IMR-90 (cell line): ENCODE data around the gene PID1. TPM values are rescaled to one million over a fixed set of nuclear protein-coding genes. Genes with fewer than 3 reads are reported as not detected.

ENCODE experiments used
- ATAC-seq: fragments of 200-7000 bp; cut with Tn5 transposase; 2 replicates; pipeline ENCODE4 v1.9.1; 2020; ENCODE audit warnings: low read depth, mild to moderate bottlenecking, moderate library complexity
- BruUV-seq: library from RNA; stranded (reverse); fragments of 400-500 nt; replicated peaks from 2 replicates; lab custom pipeline; 2021; lab: Mats Ljungman, UMichigan
- CTCF ChIA-PET: fragments of 300-600 bp; formaldehyde crosslinking; extraction: SDS; loops from one replicate; lab custom pipeline; 2021; ENCODE audit warnings: antibody characterized with exemption; lab: Yijun Ruan, JAX
- POLR2A ChIA-PET: fragments of 300-600 bp; sonication (Branson Sonifier 250); formaldehyde crosslinking; loops from one replicate; lab custom pipeline; 2022; ENCODE audit warnings: antibody characterized with exemption; ENCODE audit not compliant: unreplicated experiment; lab: Charles Lee
- DNase-seq: peaks from one replicate; pipeline ENCODE4 v3.0.0; 2013
- H2AFZ ChIP-seq: replicated peaks from 2 replicates; pipeline ENCODE3; 2013; ENCODE audit warnings: low read length, mild to moderate bottlenecking; ENCODE audit not compliant: poor library complexity
- H2AK5ac ChIP-seq: 2 replicates; pipeline ENCODE4 v1.6.1; 2013; ENCODE audit warnings: low read depth, low read length, inconsistent platforms
- H2AK9ac ChIP-seq: replicated peaks from 2 replicates; pipeline ENCODE3; 2013; ENCODE audit warnings: mild to moderate bottlenecking, low read depth, low read length, moderate library complexity; ENCODE audit not compliant: poor library complexity
- H2BK120ac ChIP-seq: 2 replicates; pipeline ENCODE4 v1.6.1; 2013; ENCODE audit warnings: low read depth, low read length, inconsistent platforms
- H2BK15ac ChIP-seq: 3 replicates; pipeline ENCODE4 v1.6.1; 2013; ENCODE audit warnings: low read depth, low read length, inconsistent platforms
- H2BK20ac ChIP-seq: 2 replicates; pipeline ENCODE4 v1.6.1; 2013; ENCODE audit warnings: low read depth, mild to moderate bottlenecking, inconsistent platforms, low read length, moderate library complexity
- H2BK5ac ChIP-seq: 2 replicates; pipeline ENCODE4 v1.6.1; 2013; ENCODE audit warnings: mild to moderate bottlenecking, low read depth, low read length, inconsistent platforms; ENCODE audit not compliant: poor library complexity, severe bottlenecking
- H3K14ac ChIP-seq: replicated peaks from 2 replicates; pipeline ENCODE4 v1.6.1; 2013; ENCODE audit warnings: low read depth, low read length, inconsistent platforms
- H3K18ac ChIP-seq: 2 replicates; pipeline ENCODE4 v1.6.1; 2013; ENCODE audit warnings: low read depth, low read length, control low read depth
- H3K23ac ChIP-seq: 2 replicates; pipeline ENCODE4 v1.6.1; 2013; ENCODE audit warnings: low read depth, low read length, inconsistent platforms
- H3K27ac ChIP-seq: 2 replicates; pipeline ENCODE4 v1.5.1; 2013; ENCODE audit warnings: mild to moderate bottlenecking, control low read depth, low read length; ENCODE audit not compliant: insufficient read depth
- H3K27me3 ChIP-seq: 2 replicates; pipeline ENCODE4 v1.6.1; 2013; ENCODE audit warnings: low read length; ENCODE audit not compliant: control insufficient read depth, insufficient read depth
- H3K36me3 ChIP-seq: 2 replicates; pipeline ENCODE4 v1.6.1; 2013; ENCODE audit warnings: low read length, mixed read lengths; ENCODE audit not compliant: control insufficient read depth, insufficient read depth
- H3K4ac ChIP-seq: 2 replicates; pipeline ENCODE4 v1.6.1; 2013; ENCODE audit warnings: low read depth, low read length, inconsistent platforms
- H3K4me1 ChIP-seq: 2 replicates; pipeline ENCODE4 v1.6.1; 2013; ENCODE audit warnings: low read length, mixed read lengths; ENCODE audit not compliant: control insufficient read depth, insufficient read depth
- H3K4me2 ChIP-seq: 2 replicates; pipeline ENCODE4 v1.6.1; 2013; ENCODE audit warnings: low read depth, mild to moderate bottlenecking, control low read depth, low read length, moderate library complexity
- H3K4me3 ChIP-seq: 2 replicates; pipeline ENCODE4 v1.5.1; 2013; ENCODE audit warnings: low read depth, mild to moderate bottlenecking, control low read depth, low read length, moderate library complexity; ENCODE audit not compliant: insufficient read depth
- H3K56ac ChIP-seq: 2 replicates; pipeline ENCODE4 v1.6.1; 2013; ENCODE audit warnings: low read length, inconsistent platforms; ENCODE audit not compliant: insufficient read depth; ENCODE audit errors: extremely low read depth
- H3K79me1 ChIP-seq, 2 experiments: 2 replicates each; pipeline ENCODE4 v1.6.1; 2013; ENCODE audit warnings: low read length in 2 of 2, inconsistent platforms in 1 of 2, low read depth in 1 of 2
- H3K9ac ChIP-seq: 2 replicates; pipeline ENCODE4 v1.6.1; 2013; ENCODE audit warnings: low read depth, low read length, control low read depth
- H3K9me1 ChIP-seq: 2 replicates; pipeline ENCODE4 v1.6.1; 2013; ENCODE audit warnings: low read length, inconsistent platforms; ENCODE audit not compliant: insufficient read depth
- H3K9me3 ChIP-seq: 2 replicates; pipeline ENCODE4 v1.6.1; 2013; ENCODE audit warnings: low read length; ENCODE audit not compliant: control insufficient read depth, insufficient read depth
- H4K20me1 ChIP-seq: 2 replicates; pipeline ENCODE4 v1.6.1; 2013; ENCODE audit warnings: low read length, inconsistent platforms; ENCODE audit not compliant: insufficient read depth
- H4K5ac ChIP-seq: 2 replicates; pipeline ENCODE4 v1.6.1; 2013; ENCODE audit warnings: mild to moderate bottlenecking, low read depth, low read length, control low read depth
- H4K8ac ChIP-seq, 2 experiments: 2 replicates each; pipeline ENCODE4 v1.6.1; 2013; ENCODE audit warnings: low read depth in 2 of 2, low read length in 2 of 2, control low read depth in 1 of 2, inconsistent platforms in 1 of 2
- H4K91ac ChIP-seq: 2 replicates; pipeline ENCODE4 v1.6.1; 2013; ENCODE audit warnings: low read depth, low read length, inconsistent platforms; ENCODE audit not compliant: insufficient read depth
- CEBPB ChIP-seq: IDR thresholded peaks from 2 replicates; pipeline ENCODE4 v1.6.1; 2012; ENCODE audit warnings: low read depth, low read length, improper control_type of control experiment
- CHD1 ChIP-seq: IDR thresholded peaks from 2 replicates; pipeline ENCODE4 v1.6.1; 2012; ENCODE audit warnings: low read depth, low read length, improper control_type of control experiment
- CTCF ChIP-seq: conservative IDR thresholded peaks from 2 replicates; pipeline ENCODE4 v1.5.1; 2012; ENCODE audit warnings: mild to moderate bottlenecking, low read depth, low read length, improper control_type of control experiment
- ELK1 ChIP-seq: fragments of 150-350 bp; IDR thresholded peaks from 2 replicates; pipeline ENCODE4 v1.6.1; 2016; ENCODE audit warnings: low read depth, mild to moderate bottlenecking, low read length, moderate library complexity, borderline replicate concordance
- NFE2L2 ChIP-seq: fragments of 150-350 bp; IDR thresholded peaks from 2 replicates; pipeline ENCODE4 v1.6.1; 2016; ENCODE audit warnings: low read depth, mild to moderate bottlenecking, low read length
- POLR2A ChIP-seq: IDR thresholded peaks from 2 replicates; pipeline ENCODE4 v1.6.1; 2012; ENCODE audit warnings: mild to moderate bottlenecking, low read depth, low read length
- RCOR1 ChIP-seq: IDR thresholded peaks from 2 replicates; pipeline ENCODE4 v1.6.1; 2012; ENCODE audit warnings: mild to moderate bottlenecking, low read length, improper control_type of control experiment; ENCODE audit not compliant: insufficient replicate concordance
- WGBS, 2 experiments: methylation state at CpG; one replicate each; pipeline versions ENCODE4 v1.1.5 to v1.1.7; 2013; ENCODE audit warnings: missing lambda C conversion rate in 2 of 2; ENCODE audit not compliant: insufficient read length in 1 of 2; ENCODE audit errors: extremely low coverage in 2 of 2; 5-methylcytosine and 5-hydroxymethylcytosine counted together
- dilution Hi-C: fragments of 300-500 bp; cut with HindIII; formaldehyde crosslinking; loops from one replicate; pipeline ENCODE4 v1.14.3; 2018; ENCODE audit warnings: low sequenced_read_pairs; ENCODE audit not compliant: unreplicated experiment
- in situ Hi-C: fragments of 300-500 bp; cut with MboI; formaldehyde crosslinking; loops from 3 replicates; pipeline ENCODE4 v1.14.3; 2019; ENCODE audit warnings: low sequenced_read_pairs, inconsistent platforms, mixed read lengths
- intact Hi-C: fragments of 100-400 bp; cut with micrococcal nuclease; formaldehyde crosslinking; loops from 2 replicates; pipeline ENCODE4 v1.10.0; 2022
- polyA plus RNA-seq, 3 experiments: library from polyadenylated mRNA; depleted of rRNA; stranded (reverse); fragments of >200 nt; gene quantifications; 2 replicates each; pipeline ENCODE4 v1.2.3, GENCODE V29; 2012; ENCODE audit warnings: low replicate concordance in 1 of 3
- total RNA-seq: library from RNA; depleted of rRNA; stranded (reverse); fragments of >200 nt; gene quantifications from 2 replicates; pipeline ENCODE4 v1.2.3, GENCODE V29; 2012

The PID1 gene
- total and polyA plus RNA-seq, 2 of the 4 experiments (the other 2 are of a cell fraction), result 0.90 to 1.9 TPM

GRCh38 chr2:229237270-229237669 is 33.8 kb downstream of the PID1 start:
- no peak overlapping the region for H3K23ac ChIP-seq
- no peak overlapping the region for H3K56ac ChIP-seq
- no TSS peak for BruUV-seq
- POLR2A ChIA-PET, result no interaction called here
- no peaks in the 10 kb centered on the region for H3K79me1 ChIP-seq
- intact Hi-C loops, result no loop called here
- no peak overlapping the region for H2AK5ac ChIP-seq
- no peak overlapping the region for H3K14ac ChIP-seq
- no peak overlapping the region for H4K8ac ChIP-seq
- DNase-seq, result no peak
- no peak overlapping the region for H2BK5ac ChIP-seq
- no peak overlapping the region for H2BK120ac ChIP-seq
- in situ Hi-C loops, result no loop called here
- no peak overlapping the region for H3K9ac ChIP-seq
- H3K18ac ChIP-seq, result no peak overlapping the region
- dilution Hi-C loops, result no loop called here
- no peak overlapping the region for H4K91ac ChIP-seq
- H3K4me2 ChIP-seq, result no peak overlapping the region
- ATAC-seq, result no peak
- H2AFZ ChIP-seq, result no peak overlapping the region
- TF ChIP-seq CTCF, result no peak
- no peak for TF ChIP-seq CEBPB
- no peak for TF ChIP-seq RCOR1
- TF ChIP-seq NFE2L2, result no peak
- no peak for TF ChIP-seq CHD1
- TF ChIP-seq POLR2A, result no peak
- no peak for TF ChIP-seq ELK1
- no peaks in the 10 kb centered on the region for H3K36me3 ChIP-seq
- H4K5ac ChIP-seq, result no peak overlapping the region
- H2BK15ac ChIP-seq, result no peak overlapping the region
- no peaks in the 10 kb centered on the region for H4K20me1 ChIP-seq
- no peaks in the 10 kb centered on the region for H3K9me1 ChIP-seq
- no peak overlapping the region for H2BK20ac ChIP-seq
- H3K4ac ChIP-seq, result no peak overlapping the region
- H3K27me3 ChIP-seq, result no peaks in the 10 kb centered on the region
- H3K4me3 ChIP-seq, result no peak overlapping the region
- CTCF ChIA-PET, result no interaction called here
- H3K4me1 ChIP-seq, result no peaks in the 10 kb centered on the region
- H2AK9ac ChIP-seq, result no peak overlapping the region
- H3K27ac ChIP-seq, result no peak overlapping the region
- peaks cover 5% of the 10 kb centered on the region; the same call in 1 of the 2 replicates for H3K9me3 ChIP-seq
- no CpG with 5 or more reads among the region's 2 CpGs for WGBS, 2 experiments
